GM13976 (cell line): ENCODE measurements around the gene ABHD15.

Source experiments
- DNase-seq: peaks from one replicate; pipeline ENCODE4 v3.0.0; 2012; ENCODE audit warnings: low spot score
- CTCF ChIP-seq: IDR thresholded peaks from 2 replicates; pipeline ENCODE4 v1.5.1; 2012; ENCODE audit warnings: borderline replicate concordance, mild to moderate bottlenecking; ENCODE audit not compliant: insufficient read depth; ENCODE audit errors: extremely low read depth, missing control alignments, control extremely low read depth
- in situ Hi-C: fragments of 300-500 bp; cut with MboI; formaldehyde crosslinking; loops from one replicate; pipeline ENCODE4 v1.12.0; 2022; ENCODE audit warnings: low sequenced_read_pairs, mixed read lengths, inconsistent platforms; ENCODE audit not compliant: unreplicated experiment

The ABHD15 gene

GRCh38 chr17:29591146-29591736 is 24.4 kb upstream of the ABHD15 start:
- TF ChIP-seq CTCF: no peak
- no peak for DNase-seq
- in situ Hi-C loops: no loop called here

- DNase-seq: no peak
- in situ Hi-C loops: no loop called here
- TF ChIP-seq CTCF: no peak
These were observed 23.7 kb upstream of the ABHD15 start for GRCh38 chr17:29590411-29591145.

- in situ Hi-C loops: no loop called here
- peak; percentile 97 for DNase-seq
These were observed 22.9 kb upstream of the ABHD15 start, which contains the start of gene GIT1 for GRCh38 chr17:29589524-29590410. TSS of gene GIT1 (minus strand) at chr17:29589648. CDS start at chr17:29589378, 270 bp downstream.

GRCh38 chr17:29588562-29589411 is 21.9 kb upstream of the ABHD15 start:
- no peak for TF ChIP-seq CTCF
- DNase-seq: no peak
- in situ Hi-C loops: no loop called here

More at GRCh38 chr17:29589524-29590410, 22.9 kb upstream of the ABHD15 start, which contains the start of gene GIT1:
- TF ChIP-seq CTCF: peak; percentile 3

GRCh38 chr17:29588017-29588561 is 21.3 kb upstream of the ABHD15 start:
- TF ChIP-seq CTCF: no peak
- DNase-seq: no peak
- in situ Hi-C loops: no loop called here

- in situ Hi-C loops: no loop called here
- TF ChIP-seq CTCF: no peak
- DNase-seq: no peak
These were observed 20.8 kb upstream of the ABHD15 start for GRCh38 chr17:29587591-29587990.
